ENCODE data around the gene C22orf42. TPM values are rescaled to one million over a fixed set of nuclear protein-coding genes. Genes with fewer than 3 reads are reported as not detected.
A peak's percentile ranks its signal among the peaks of the same experiment; 100 is the strongest.
"Not testable (repeated sequence)": the region's sequence is repeated elsewhere in the genome, so short reads cannot be mapped to it uniquely, and the experiment has no call there.

C22orf42 gene
- total RNA-seq, 1 donor from 2014 or later = not detected

DNA sequence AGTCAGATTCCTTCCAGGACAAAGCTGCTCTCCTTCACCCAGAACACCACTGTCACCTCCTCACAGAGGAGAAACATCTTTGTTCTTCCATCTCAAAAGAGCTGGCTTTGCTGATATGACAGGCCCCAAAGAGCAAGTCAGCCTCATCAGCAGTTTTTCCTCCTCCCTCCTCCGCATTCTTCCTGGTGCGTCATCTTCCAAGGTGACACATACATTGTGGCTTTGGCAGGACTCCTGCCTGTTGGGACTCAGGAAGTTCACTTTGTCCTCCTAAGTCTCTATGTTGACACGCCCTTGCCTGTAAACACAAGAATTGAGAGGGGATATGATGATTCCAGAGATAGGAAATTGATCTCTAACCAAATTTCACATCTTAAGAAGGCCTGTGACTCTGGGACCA lies 23.1 kb downstream of the C22orf42 start:
- H3K4me3 ChIP-seq; H3K27me3 ChIP-seq; H3K9me3 ChIP-seq; H3K4me1 ChIP-seq; intact Hi-C loops (cut with DNase I); H3K27ac ChIP-seq; H3K36me3 ChIP-seq; DNase-seq (ENCODE audit: extremely low spot score in 2 of 2): not testable (repeated sequence)
- TF ChIP-seq POLR2AphosphoS5 (IDR thresholded peaks at IDR 0.05; ENCODE audit: insufficient read depth in 1 of 2, low read depth in 1 of 2) = peak in 1 of 2 donors; percentile 29

DNA sequence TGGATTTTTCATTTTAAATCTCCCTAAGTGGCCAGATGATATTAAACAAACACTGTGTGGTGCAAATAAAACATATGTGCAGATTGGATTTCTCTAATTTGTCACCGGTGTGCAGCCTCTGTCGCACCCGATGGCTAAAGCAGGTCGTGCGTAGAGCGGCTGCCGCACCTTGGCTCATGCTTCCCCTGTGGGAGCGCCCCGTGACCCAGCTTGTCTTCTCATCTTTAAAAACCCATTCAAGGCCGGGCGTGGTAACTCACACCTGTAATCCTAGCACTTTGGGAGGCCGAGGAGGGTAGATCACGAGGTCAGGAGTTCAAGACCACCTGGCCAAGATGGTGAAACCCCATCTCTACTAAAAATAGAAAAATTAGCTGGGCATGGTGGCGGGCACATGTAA lies 24.3 kb downstream of the C22orf42 start:
- H3K4me1 ChIP-seq; H3K36me3 ChIP-seq; H3K4me3 ChIP-seq; H3K27me3 ChIP-seq; H3K27ac ChIP-seq; H3K9me3 ChIP-seq; intact Hi-C loops (cut with DNase I): not testable (repeated sequence)
- DNase-seq (ENCODE audit: extremely low spot score in 2 of 2) = peak in 1 of 2 donors; percentile 29

GRCh38 chr22:32132783-32133182 lies 26.3 kb downstream of the C22orf42 start:
- H3K27me3 ChIP-seq = no peaks in the 10 kb centered on the region
- H3K9me3 ChIP-seq = no peaks in the 10 kb centered on the region
- H3K36me3 ChIP-seq = no peaks in the 10 kb centered on the region
- DNase-seq (ENCODE audit: extremely low spot score in 2 of 2) = peak in 1 of 2 donors; percentile 5
- intact Hi-C loops (cut with DNase I) = no loop called here
- no peak overlapping the region for H3K27ac ChIP-seq
- TF ChIP-seq CTCF (IDR thresholded peaks at IDR 0.05) (no peak), POLR2A (IDR thresholded peaks at IDR 0.05) (no peak), POLR2AphosphoS5 (IDR thresholded peaks at IDR 0.05; ENCODE audit: insufficient read depth in 1 of 2, low read depth in 1 of 2) (no peak)
- no peak overlapping the region for H3K4me3 ChIP-seq
- no peaks in the 10 kb centered on the region for H3K4me1 ChIP-seq

DNA sequence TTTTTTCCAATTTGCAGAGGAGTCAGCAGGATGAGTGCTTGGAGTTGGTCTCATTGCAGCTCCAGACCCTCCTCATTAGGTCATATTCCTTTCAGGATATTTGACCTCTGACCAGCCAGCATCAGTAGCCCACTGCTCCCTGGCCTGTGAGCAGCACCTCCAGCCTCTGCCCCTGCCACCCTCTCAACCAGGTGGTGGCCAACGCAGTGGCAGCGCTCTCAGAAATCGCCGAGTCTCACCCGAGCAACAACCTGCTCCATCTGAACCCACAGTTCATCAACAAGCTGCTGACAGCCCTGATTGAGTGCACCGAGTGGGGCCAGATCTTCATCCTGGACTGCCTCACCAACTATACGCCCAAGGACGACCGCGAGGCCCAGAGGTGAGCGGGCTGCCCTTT lies 27.0 kb downstream of the C22orf42 start:
- Histone ChIP-seq H3K4me1 (no peaks in the 10 kb centered on the region), H3K36me3 (no peaks in the 10 kb centered on the region), H3K27ac (no peak overlapping the region), H3K4me3 (no peak overlapping the region), H3K27me3 (no peaks in the 10 kb centered on the region), H3K9me3 (no peaks in the 10 kb centered on the region)
- intact Hi-C loops (cut with DNase I) = no loop called here
- peak in 1 of 2 donors; percentile 52 for DNase-seq (ENCODE audit: extremely low spot score in 2 of 2)
- TF ChIP-seq CTCF (IDR thresholded peaks at IDR 0.05) (no peak), POLR2AphosphoS5 (IDR thresholded peaks at IDR 0.05; ENCODE audit: insufficient read depth in 1 of 2, low read depth in 1 of 2) (no peak)

GRCh38 chr22:32130464-32130863 lies 28.6 kb downstream of the C22orf42 start:
- Histone ChIP-seq H3K4me1 (no peaks in the 10 kb centered on the region), H3K9me3 (no peaks in the 10 kb centered on the region), H3K36me3 (no peaks in the 10 kb centered on the region), H3K4me3 (no peak overlapping the region), H3K27ac (no peak overlapping the region), H3K27me3 (no peaks in the 10 kb centered on the region)
- peak in 1 of 2 donors; percentile 52 for DNase-seq (ENCODE audit: extremely low spot score in 2 of 2)
- TF ChIP-seq POLR2AphosphoS5 (IDR thresholded peaks at IDR 0.05; ENCODE audit: insufficient read depth in 1 of 2, low read depth in 1 of 2) (no peak), CTCF (IDR thresholded peaks at IDR 0.05) (no peak), POLR2A (IDR thresholded peaks at IDR 0.05) (no peak)
- intact Hi-C loops (cut with DNase I) = no loop called here

DNA sequence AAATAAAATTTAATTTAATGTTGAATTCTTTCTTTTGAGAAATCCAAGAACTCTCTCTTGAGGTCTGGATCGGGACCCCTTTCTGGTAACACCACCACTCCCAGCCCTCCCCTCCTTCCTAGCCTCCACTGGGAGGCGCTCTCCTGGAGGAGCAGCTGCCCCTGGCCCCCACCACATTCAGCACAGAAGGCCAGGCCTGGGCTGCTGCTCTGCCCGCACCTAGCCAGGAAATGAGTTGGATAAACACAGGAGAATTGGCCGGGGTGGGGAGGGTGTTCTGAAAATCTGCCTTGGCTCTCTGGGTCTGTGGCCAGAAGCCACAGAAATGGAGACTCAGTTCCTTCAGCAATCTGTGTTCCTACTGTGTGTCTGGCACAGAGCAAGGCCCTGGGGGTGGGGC lies 31.2 kb downstream of the C22orf42 start:
- Histone ChIP-seq H3K4me3 (no peak overlapping the region), H3K27me3 (no peaks in the 10 kb centered on the region), H3K9me3 (no peaks in the 10 kb centered on the region), H3K4me1 (no peaks in the 10 kb centered on the region), H3K36me3 (no peaks in the 10 kb centered on the region), H3K27ac (no peak overlapping the region)
- no peak for DNase-seq (ENCODE audit: extremely low spot score in 2 of 2)
- no peak for TF ChIP-seq POLR2A (IDR thresholded peaks at IDR 0.05)
- no peak for TF ChIP-seq CTCF (IDR thresholded peaks at IDR 0.05)
- no peak for TF ChIP-seq POLR2AphosphoS5 (IDR thresholded peaks at IDR 0.05; ENCODE audit: insufficient read depth in 1 of 2, low read depth in 1 of 2)
- intact Hi-C loops (cut with DNase I) = no loop called here
